ENCODE measurements around the gene ARHGAP25.

GRCh38 chr2:68833162-68833561 lies 98.6 kb downstream of the ARHGAP25 start:
- TF ChIP-seq, protein P1, sequence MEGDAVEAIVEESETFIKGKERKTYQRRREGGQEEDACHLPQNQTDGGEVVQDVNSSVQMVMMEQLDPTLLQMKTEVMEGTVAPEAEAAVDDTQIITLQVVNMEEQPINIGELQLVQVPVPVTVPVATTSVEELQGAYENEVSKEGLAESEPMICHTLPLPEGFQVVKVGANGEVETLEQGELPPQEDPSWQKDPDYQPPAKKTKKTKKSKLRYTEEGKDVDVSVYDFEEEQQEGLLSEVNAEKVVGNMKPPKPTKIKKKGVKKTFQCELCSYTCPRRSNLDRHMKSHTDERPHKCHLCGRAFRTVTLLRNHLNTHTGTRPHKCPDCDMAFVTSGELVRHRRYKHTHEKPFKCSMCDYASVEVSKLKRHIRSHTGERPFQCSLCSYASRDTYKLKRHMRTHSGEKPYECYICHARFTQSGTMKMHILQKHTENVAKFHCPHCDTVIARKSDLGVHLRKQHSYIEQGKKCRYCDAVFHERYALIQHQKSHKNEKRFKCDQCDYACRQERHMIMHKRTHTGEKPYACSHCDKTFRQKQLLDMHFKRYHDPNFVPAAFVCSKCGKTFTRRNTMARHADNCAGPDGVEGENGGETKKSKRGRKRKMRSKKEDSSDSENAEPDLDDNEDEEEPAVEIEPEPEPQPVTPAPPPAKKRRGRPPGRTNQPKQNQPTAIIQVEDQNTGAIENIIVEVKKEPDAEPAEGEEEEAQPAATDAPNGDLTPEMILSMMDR (IDR thresholded peaks at IDR 0.05) = no peak
- no peak for TF ChIP-seq POLR2A (IDR thresholded peaks at IDR 0.05)

Measured in thyroid gland (tissue), 4 donors.